Osteoblast (primary cell): ENCODE measurements around the gene TMEM106B. TPM values are rescaled to one million over a fixed set of nuclear protein-coding genes. Genes with fewer than 3 reads are reported as not detected.
"Not testable (repeated sequence)": the region's sequence is repeated elsewhere in the genome, so short reads cannot be mapped to it uniquely, and the experiment has no call there.

ENCODE experiments used
- DNase-seq: peaks from one replicate; pipeline ENCODE4 v3.0.0; 2011; ENCODE audit warnings: low spot score, mixed read lengths; ENCODE audit not compliant: insufficient read length; ENCODE audit errors: missing footprints
- H2AFZ ChIP-seq: 2 replicates; pipeline ENCODE4 v1.6.0; 2011; ENCODE audit warnings: mild to moderate bottlenecking, low read length
- H3K27ac ChIP-seq: 2 replicates; pipeline ENCODE4 v1.5.1; 2011; ENCODE audit warnings: mild to moderate bottlenecking, low read depth, low read length, moderate library complexity
- H3K27me3 ChIP-seq: 2 replicates; pipeline ENCODE4 v1.6.0; 2012; ENCODE audit warnings: mild to moderate bottlenecking, control low read depth, inconsistent platforms, low read length, moderate library complexity; ENCODE audit not compliant: insufficient read depth
- H3K36me3 ChIP-seq: 2 replicates; pipeline ENCODE4 v1.5.1; 2011; ENCODE audit warnings: mild to moderate bottlenecking, low read length, control low read depth, moderate library complexity; ENCODE audit not compliant: insufficient read depth
- H3K4me1 ChIP-seq: 2 replicates; pipeline ENCODE4 v1.5.1; 2011; ENCODE audit warnings: mild to moderate bottlenecking, low read length, control low read depth, moderate library complexity; ENCODE audit not compliant: insufficient read depth
- H3K4me2 ChIP-seq: 2 replicates; pipeline ENCODE4 v1.6.0; 2011; ENCODE audit warnings: mild to moderate bottlenecking, low read length; ENCODE audit not compliant: insufficient read depth
- H3K4me3 ChIP-seq: fragments of 200-600 bp; sonication (generic); 3 replicates; pipeline ENCODE4 v1.5.1; 2012; ENCODE audit warnings: mild to moderate bottlenecking, low read length, inconsistent platforms; ENCODE audit not compliant: insufficient read depth
- H3K79me2 ChIP-seq: 2 replicates; pipeline ENCODE4 v1.6.0; 2012; ENCODE audit warnings: mild to moderate bottlenecking, low read length, control low read depth, inconsistent platforms; ENCODE audit not compliant: insufficient read depth
- H3K9me3 ChIP-seq: 2 replicates; pipeline ENCODE4 v1.5.1; 2011; ENCODE audit warnings: low read depth, low read length, control low read depth
- H4K20me1 ChIP-seq: 2 replicates; pipeline ENCODE4 v1.6.0; 2012; ENCODE audit warnings: mild to moderate bottlenecking, low read length, control low read depth; ENCODE audit not compliant: insufficient read depth
- total RNA-seq: library from RNA; depleted of rRNA; stranded (reverse); fragments of >200 nt; gene quantifications from 2 replicates; pipeline ENCODE4 v1.2.3, GENCODE V29; 2012
- TF ChIP-seq, protein P1 (sequence below): IDR thresholded peaks from 2 replicates; pipeline ENCODE4 v1.5.1; 2011; ENCODE audit warnings: mild to moderate bottlenecking, low read depth, low read length, moderate library complexity; ENCODE audit errors: extremely low read depth

The TMEM106B gene
- total RNA-seq: 61.9 and 73.1 TPM in 2 replicates

DNA sequence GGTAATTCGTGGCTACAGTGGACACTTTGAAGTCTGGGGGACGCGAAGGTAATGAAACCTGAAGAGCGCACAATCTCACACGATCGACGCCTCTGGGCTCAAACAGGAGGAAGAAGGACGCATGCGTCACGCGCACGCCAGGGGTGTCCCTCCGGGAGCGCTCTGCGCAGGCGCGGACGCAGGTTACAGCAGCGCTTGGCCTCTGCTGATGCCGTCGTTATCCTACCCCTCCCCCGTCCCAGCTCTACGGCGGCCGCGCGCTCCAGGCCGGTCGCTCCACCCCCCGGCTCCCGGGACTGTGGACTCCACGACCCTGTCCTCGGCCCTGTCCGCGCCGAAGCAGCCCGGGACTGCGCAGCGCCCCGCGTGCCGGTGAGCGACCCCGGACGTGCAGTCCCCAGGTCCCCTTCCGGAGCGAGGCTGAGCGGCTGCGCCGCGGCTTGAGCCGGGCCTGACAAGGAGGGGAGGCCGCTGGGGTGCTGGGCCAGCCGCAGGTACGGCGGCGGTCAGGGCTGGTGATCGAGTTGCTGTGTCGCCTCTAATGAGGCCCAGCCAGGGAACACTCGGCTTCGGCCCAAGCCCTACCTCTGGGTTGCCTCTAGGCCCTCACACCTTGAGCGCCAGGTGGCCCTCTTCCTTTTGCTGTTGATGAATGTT, at the start of gene TMEM106B:
TSS of gene TMEM106B (plus strand) at position 241 of the 657 bp plus-strand sequence. CDS start 3,517 bp downstream, outside the sequence.
- DNase-seq: peak; percentile 93
- peaks cover 8% of the 10 kb centered on the region for H3K27me3 ChIP-seq
- TF ChIP-seq, protein P1, sequence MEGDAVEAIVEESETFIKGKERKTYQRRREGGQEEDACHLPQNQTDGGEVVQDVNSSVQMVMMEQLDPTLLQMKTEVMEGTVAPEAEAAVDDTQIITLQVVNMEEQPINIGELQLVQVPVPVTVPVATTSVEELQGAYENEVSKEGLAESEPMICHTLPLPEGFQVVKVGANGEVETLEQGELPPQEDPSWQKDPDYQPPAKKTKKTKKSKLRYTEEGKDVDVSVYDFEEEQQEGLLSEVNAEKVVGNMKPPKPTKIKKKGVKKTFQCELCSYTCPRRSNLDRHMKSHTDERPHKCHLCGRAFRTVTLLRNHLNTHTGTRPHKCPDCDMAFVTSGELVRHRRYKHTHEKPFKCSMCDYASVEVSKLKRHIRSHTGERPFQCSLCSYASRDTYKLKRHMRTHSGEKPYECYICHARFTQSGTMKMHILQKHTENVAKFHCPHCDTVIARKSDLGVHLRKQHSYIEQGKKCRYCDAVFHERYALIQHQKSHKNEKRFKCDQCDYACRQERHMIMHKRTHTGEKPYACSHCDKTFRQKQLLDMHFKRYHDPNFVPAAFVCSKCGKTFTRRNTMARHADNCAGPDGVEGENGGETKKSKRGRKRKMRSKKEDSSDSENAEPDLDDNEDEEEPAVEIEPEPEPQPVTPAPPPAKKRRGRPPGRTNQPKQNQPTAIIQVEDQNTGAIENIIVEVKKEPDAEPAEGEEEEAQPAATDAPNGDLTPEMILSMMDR: no peak

DNA sequence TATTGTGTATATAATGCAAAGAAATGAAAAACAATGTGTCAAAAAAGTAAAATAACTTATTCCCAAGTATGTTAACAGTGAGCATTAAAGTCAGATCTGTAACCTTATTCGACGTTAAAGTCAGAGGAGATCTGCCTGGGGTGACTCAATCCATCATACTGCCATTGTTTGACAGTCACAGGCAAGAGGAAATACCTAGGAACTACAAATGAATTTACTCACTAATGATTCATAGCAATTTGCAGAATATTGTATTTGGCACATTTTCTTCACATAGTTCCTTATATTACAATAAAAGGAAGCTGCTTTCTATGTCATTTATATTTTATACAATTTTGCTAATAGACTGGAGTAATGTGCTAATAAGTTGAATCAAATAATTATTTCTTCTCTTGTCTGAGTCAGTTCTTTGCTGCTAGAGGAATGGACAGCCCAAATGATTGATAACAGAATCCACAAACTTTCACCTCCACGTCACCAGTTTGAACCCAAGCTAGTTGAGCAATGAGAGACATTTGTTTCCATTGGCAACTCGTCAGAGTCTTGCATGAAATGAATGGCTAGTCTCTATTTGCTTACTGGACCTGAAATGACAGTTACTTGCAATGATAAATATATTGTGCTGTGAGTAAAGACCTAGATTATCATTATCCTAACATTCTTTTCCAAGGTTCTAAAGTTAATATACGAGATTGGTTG, 48.5 kb upstream of the TMEM106B start:
- H4K20me1 ChIP-seq: no peaks in the 10 kb centered on the region
- no peak overlapping the region for H3K4me3 ChIP-seq
- no peaks in the 10 kb centered on the region for H3K9me3 ChIP-seq
- H3K4me1 ChIP-seq: peaks cover 12% of the 10 kb centered on the region
- no peak overlapping the region for H2AFZ ChIP-seq
- TF ChIP-seq, protein P1: no peak
- H3K27me3 ChIP-seq: no peaks in the 10 kb centered on the region
- H3K27ac ChIP-seq: peak overlapping the region; percentile 23
- no peaks in the 10 kb centered on the region for H3K79me2 ChIP-seq
- no peaks in the 10 kb centered on the region for H3K36me3 ChIP-seq
- peak overlapping the region; percentile 29 for H3K4me2 ChIP-seq
- DNase-seq: peak; percentile 77

More for the DNA sequence above, at the start of gene TMEM106B:
- H4K20me1 ChIP-seq: peaks cover 3% of the 10 kb centered on the region
- H3K4me1 ChIP-seq: peaks cover 5% of the 10 kb centered on the region
- peak within 1 kb of the TSS; percentile 86 for H3K27ac ChIP-seq
- peaks cover 38% of the 10 kb centered on the region for H3K79me2 ChIP-seq
- H3K4me3 ChIP-seq: peak within 1 kb of the TSS; percentile 96
- peak within 1 kb of the TSS; percentile 100 for H2AFZ ChIP-seq
- H3K36me3 ChIP-seq: peaks cover 2% of the 10 kb centered on the region
- H3K4me2 ChIP-seq: peak within 1 kb of the TSS; percentile 98
- no peaks in the 10 kb centered on the region for H3K9me3 ChIP-seq

DNA sequence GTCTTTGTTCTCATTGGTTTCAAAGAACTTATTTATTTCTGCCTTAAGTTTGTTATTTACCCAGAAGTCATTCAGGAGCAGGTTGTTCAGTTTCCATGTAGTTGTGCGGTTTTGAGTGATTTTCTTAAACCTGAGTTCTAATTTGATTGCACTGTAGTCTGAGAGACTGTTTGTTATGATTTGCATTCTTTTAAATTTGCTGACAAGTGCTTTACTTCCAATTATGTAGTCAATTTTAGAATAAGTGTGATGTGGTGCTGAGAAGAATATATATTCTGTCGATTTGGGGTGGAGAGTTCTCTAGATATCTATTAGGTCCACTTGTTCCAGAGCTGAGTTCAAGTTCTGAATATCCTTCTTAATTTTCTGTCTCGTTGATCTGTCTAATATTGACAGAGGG, 43.0 kb upstream of the TMEM106B start:
- H3K27ac ChIP-seq, H3K36me3 ChIP-seq, DNase-seq, H3K27me3 ChIP-seq, H3K9me3 ChIP-seq, H2AFZ ChIP-seq, H3K4me2 ChIP-seq, H3K4me1 ChIP-seq, H4K20me1 ChIP-seq, H3K79me2 ChIP-seq, H3K4me3 ChIP-seq: not testable (repeated sequence)

DNA sequence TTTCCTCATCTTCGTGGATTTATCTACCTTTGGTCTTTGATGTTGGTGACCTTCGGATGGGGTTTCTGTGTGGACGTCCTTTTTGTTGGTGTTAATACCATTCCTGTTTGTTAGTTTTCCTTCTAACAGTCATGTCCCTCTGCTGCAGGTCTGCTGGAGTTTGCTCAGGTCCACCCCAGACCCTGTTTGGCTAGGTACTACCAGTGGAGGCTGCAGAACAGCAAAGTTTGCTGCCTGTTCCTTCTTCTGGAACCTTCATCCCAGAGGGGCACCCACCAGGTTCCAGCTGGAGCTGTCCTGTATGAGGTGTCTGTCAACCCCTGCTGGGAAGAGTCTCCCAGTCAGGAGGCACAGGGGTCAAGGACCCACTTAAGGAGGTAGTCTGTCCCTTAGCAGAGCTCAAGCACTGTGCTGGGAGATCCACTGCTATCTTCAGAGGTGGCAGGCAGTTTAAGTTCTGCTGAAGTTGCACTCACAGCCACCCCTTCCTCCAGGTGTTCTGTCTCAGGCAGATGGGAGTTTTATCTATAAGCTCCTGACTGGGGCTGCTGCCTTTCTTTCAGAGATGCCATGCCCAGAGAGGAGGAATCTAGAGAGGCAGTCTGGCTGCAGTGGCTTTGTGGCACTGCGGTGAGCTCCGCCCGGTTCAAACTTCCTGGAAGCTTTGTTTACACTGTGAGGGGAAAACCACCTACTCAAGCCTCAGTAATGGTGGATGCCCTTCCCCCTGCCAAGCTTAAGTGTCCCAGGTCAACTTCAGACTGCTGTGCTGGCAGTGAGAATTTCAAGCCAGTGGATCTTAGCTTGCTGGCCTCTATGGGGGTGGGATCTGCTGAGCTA, 40.9 kb upstream of the TMEM106B start:
- H4K20me1 ChIP-seq, H3K27ac ChIP-seq, H3K9me3 ChIP-seq, H3K4me3 ChIP-seq, H3K27me3 ChIP-seq, H3K4me1 ChIP-seq, H3K36me3 ChIP-seq, H3K4me2 ChIP-seq, H3K79me2 ChIP-seq, DNase-seq: not testable (repeated sequence)
- H2AFZ ChIP-seq: peak overlapping the region; percentile 22
